PFSK-1 (cell line): ENCODE data around the gene UTRN.

Source experiments
- FOXP2 ChIP-seq: optimal IDR thresholded peaks from 2 replicates; pipeline ENCODE3; 2011; ENCODE audit warnings: borderline replicate concordance, control low read depth, inconsistent platforms; ENCODE audit not compliant: insufficient read depth; ENCODE audit errors: extremely low read length, extremely low read depth
- POLR2AphosphoS5 ChIP-seq: IDR thresholded peaks from 2 replicates; pipeline ENCODE4 v1.6.1; 2012; ENCODE audit warnings: low read depth, mild to moderate bottlenecking, control low read depth, low read length, moderate library complexity
- SIN3A ChIP-seq: IDR thresholded peaks from 2 replicates; pipeline ENCODE4 v1.6.1; 2012; ENCODE audit warnings: mild to moderate bottlenecking, low read length, moderate library complexity, borderline replicate concordance; ENCODE audit not compliant: insufficient read depth
- TAF1 ChIP-seq: IDR thresholded peaks from 2 replicates; pipeline ENCODE4 v1.6.1; 2012; ENCODE audit warnings: low read length, control low read depth, borderline replicate concordance; ENCODE audit not compliant: insufficient read depth
- TF ChIP-seq, protein P1 (sequence below), 2 experiments: IDR thresholded peaks; 2 replicates each; pipeline versions ENCODE4 v1.6.1 to v1.8.0; 2011 to 2012; ENCODE audit warnings: low read depth in 2 of 2, low read length in 2 of 2, control low read depth in 1 of 2, inconsistent platforms in 1 of 2, mild to moderate bottlenecking in 1 of 2, moderate library complexity in 1 of 2; ENCODE audit not compliant: insufficient read depth in 1 of 2

UTRN gene

GRCh38 chr6:144289006-144289405 lies 3.9 kb downstream of the UTRN start:
- TF ChIP-seq TAF1, result no peak
- no peak for TF ChIP-seq FOXP2
- TF ChIP-seq, protein P1, sequence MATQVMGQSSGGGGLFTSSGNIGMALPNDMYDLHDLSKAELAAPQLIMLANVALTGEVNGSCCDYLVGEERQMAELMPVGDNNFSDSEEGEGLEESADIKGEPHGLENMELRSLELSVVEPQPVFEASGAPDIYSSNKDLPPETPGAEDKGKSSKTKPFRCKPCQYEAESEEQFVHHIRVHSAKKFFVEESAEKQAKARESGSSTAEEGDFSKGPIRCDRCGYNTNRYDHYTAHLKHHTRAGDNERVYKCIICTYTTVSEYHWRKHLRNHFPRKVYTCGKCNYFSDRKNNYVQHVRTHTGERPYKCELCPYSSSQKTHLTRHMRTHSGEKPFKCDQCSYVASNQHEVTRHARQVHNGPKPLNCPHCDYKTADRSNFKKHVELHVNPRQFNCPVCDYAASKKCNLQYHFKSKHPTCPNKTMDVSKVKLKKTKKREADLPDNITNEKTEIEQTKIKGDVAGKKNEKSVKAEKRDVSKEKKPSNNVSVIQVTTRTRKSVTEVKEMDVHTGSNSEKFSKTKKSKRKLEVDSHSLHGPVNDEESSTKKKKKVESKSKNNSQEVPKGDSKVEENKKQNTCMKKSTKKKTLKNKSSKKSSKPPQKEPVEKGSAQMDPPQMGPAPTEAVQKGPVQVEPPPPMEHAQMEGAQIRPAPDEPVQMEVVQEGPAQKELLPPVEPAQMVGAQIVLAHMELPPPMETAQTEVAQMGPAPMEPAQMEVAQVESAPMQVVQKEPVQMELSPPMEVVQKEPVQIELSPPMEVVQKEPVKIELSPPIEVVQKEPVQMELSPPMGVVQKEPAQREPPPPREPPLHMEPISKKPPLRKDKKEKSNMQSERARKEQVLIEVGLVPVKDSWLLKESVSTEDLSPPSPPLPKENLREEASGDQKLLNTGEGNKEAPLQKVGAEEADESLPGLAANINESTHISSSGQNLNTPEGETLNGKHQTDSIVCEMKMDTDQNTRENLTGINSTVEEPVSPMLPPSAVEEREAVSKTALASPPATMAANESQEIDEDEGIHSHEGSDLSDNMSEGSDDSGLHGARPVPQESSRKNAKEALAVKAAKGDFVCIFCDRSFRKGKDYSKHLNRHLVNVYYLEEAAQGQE (IDR thresholded peaks at IDR 0.05; ENCODE audit: insufficient read depth in 1 of 2, low read depth in 2 of 2, low read length in 2 of 2), result no peak
- no peak for TF ChIP-seq POLR2AphosphoS5
- TF ChIP-seq SIN3A, result no peak

DNA sequence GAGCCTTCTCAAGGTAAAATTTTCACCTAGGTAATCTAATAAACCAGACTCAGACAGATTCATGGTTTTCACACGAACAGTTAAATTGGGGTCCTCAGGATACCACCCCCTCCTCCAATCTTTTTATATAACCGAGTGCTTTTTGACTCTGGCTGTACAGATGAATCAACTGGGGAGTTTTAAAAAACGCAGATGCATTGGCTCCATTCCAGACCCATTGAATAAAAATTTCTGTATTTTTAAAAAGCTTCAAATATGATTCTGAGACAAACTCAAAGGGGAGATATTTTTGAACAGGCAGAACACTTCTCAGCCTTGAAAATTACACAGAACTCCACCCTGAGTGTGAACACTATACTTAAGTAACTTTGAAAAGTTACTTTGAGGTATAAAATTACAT lies 7.2 kb downstream of the UTRN start:
- TF ChIP-seq FOXP2 (no peak), TAF1 (no peak), SIN3A (no peak), POLR2AphosphoS5 (no peak)
- TF ChIP-seq, protein P1 (IDR thresholded peaks at IDR 0.05; ENCODE audit: insufficient read depth in 1 of 2, low read depth in 2 of 2, low read length in 2 of 2), result no peak

DNA sequence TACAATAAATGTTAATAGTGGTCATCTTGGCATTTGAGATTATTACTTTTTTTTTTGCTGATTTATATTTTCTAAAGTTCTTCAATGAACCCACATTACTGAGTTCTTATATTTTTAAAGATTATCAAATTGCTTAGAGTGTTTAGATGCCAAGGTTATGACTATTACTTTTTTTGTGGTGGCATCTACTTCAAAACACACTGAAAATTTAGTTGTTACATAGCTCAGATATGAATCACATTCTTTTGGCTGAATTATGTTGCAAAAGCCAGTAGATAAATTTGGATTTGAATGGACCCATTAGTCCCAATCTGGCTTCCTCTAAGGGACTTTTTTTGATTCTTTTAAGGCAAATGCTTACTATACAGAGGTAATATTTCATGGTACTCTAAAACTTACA lies 8.9 kb downstream of the UTRN start:
- TF ChIP-seq SIN3A (no peak), FOXP2 (no peak), POLR2AphosphoS5 (no peak), TAF1 (no peak)
- TF ChIP-seq, protein P1 (IDR thresholded peaks at IDR 0.05; ENCODE audit: insufficient read depth in 1 of 2, low read depth in 2 of 2, low read length in 2 of 2), result no peak

- no peak for TF ChIP-seq TAF1
These were observed 10.1 kb downstream of the UTRN start for GRCh38 chr6:144295211-144295610.

GRCh38 chr6:144295981-144296767 lies 11.0 kb downstream of the UTRN start:
- no peak for TF ChIP-seq POLR2AphosphoS5
- no peak for TF ChIP-seq TAF1
- no peak for TF ChIP-seq FOXP2
- TF ChIP-seq, protein P1 (IDR thresholded peaks at IDR 0.05; ENCODE audit: insufficient read depth in 1 of 2, low read depth in 2 of 2, low read length in 2 of 2), result no peak
- TF ChIP-seq SIN3A, result no peak
